CD4-positive, alpha-beta memory T cell (primary cell): ENCODE measurements around the gene MAN2B1. TPM values are rescaled to one million over a fixed set of nuclear protein-coding genes. Genes with fewer than 3 reads are reported as not detected.
"Not testable (repeated sequence)": the region's sequence is repeated elsewhere in the genome, so short reads cannot be mapped to it uniquely, and the experiment has no call there.

Experiments
- CTCF ChIA-PET: fragments of 350-600 bp; sonication (Branson Sonifier 250); formaldehyde crosslinking; loops from one replicate; lab custom pipeline; 2021; ENCODE audit warnings: inconsistent platforms; ENCODE audit not compliant: partially characterized antibody; lab: Charles Lee
- POLR2A ChIA-PET: fragments of 350-600 bp; sonication (Branson Sonifier 250); formaldehyde crosslinking; loops from one replicate; lab custom pipeline; 2021; ENCODE audit not compliant: partially characterized antibody; lab: Charles Lee
- DNase-seq, 5 donors: peaks; one replicate each; pipeline versions ENCODE4 v3.0.0 to v3.0.0-alpha.2; 2020 to 2022; ENCODE audit warnings: mixed read lengths in 1 of 5
- H3K27ac ChIP-seq: one replicate; pipeline ENCODE4 v1.7.0; 2013; ENCODE audit warnings: low read depth, low read length
- H3K27me3 ChIP-seq: 2 replicates; pipeline ENCODE4 v1.7.0; 2013; ENCODE audit warnings: mild to moderate bottlenecking, low read length, moderate library complexity; ENCODE audit not compliant: insufficient read depth
- H3K36me3 ChIP-seq: 2 replicates; pipeline ENCODE4 v1.7.0; 2013; ENCODE audit warnings: mild to moderate bottlenecking, low read length, moderate library complexity; ENCODE audit not compliant: insufficient read depth
- H3K4me1 ChIP-seq: 2 replicates; pipeline ENCODE4 v1.7.0; 2013; ENCODE audit warnings: mild to moderate bottlenecking, low read length, moderate library complexity; ENCODE audit not compliant: insufficient read depth
- H3K4me3 ChIP-seq, 2 donors: one replicate each; pipeline ENCODE4 v1.7.0; 2013; ENCODE audit warnings: low read length in 2 of 2, mild to moderate bottlenecking in 1 of 2
- H3K9me3 ChIP-seq, 2 donors: one replicate each; pipeline ENCODE4 v1.7.0; 2013; ENCODE audit warnings: low read length in 2 of 2, control low read depth in 1 of 2; ENCODE audit not compliant: control insufficient read depth in 1 of 2
- H3K27ac Mint-ChIP-seq, 7 donors: one replicate each; pipeline ENCODE4 v1.8.0; 2020 to 2021; ENCODE audit warnings: mixed read lengths in 7 of 7, mild to moderate bottlenecking in 6 of 7, inconsistent platforms in 3 of 7, moderate library complexity in 3 of 7
- H3K27me3 Mint-ChIP-seq, 2 donors: one replicate each; pipeline ENCODE4 v1.8.0; 2020 to 2021; ENCODE audit warnings: mixed read lengths in 2 of 2
- H3K36me3 Mint-ChIP-seq, 2 donors: one replicate each; pipeline ENCODE4 v1.8.0; 2020 to 2021; ENCODE audit warnings: mixed read lengths in 2 of 2, inconsistent platforms in 1 of 2, mild to moderate bottlenecking in 1 of 2
- H3K4me1 Mint-ChIP-seq, 4 donors: one replicate each; pipeline ENCODE4 v1.8.0; 2020 to 2021; ENCODE audit warnings: mixed read lengths in 4 of 4, mild to moderate bottlenecking in 1 of 4
- H3K4me3 Mint-ChIP-seq, 8 donors: one replicate each; pipeline ENCODE4 v1.8.0; 2020 to 2021; ENCODE audit warnings: mixed read lengths in 8 of 8, mild to moderate bottlenecking in 7 of 8, moderate library complexity in 6 of 8, inconsistent platforms in 3 of 8
- H3K9me3 Mint-ChIP-seq, 8 donors: one replicate each; pipeline ENCODE4 v1.8.0; 2020 to 2021; ENCODE audit warnings: mixed read lengths in 8 of 8, mild to moderate bottlenecking in 5 of 8, inconsistent platforms in 3 of 8, moderate library complexity in 1 of 8
- intact Hi-C: fragments of 100-400 bp; cut with micrococcal nuclease; formaldehyde crosslinking; loops from one replicate; pipeline ENCODE4 v1.15.1; 2023
- polyA plus RNA-seq, 2 donors: library from polyadenylated mRNA; unstranded; fragments of 300-500 nt; fragmentation: Illumina TruSeq; gene quantifications; one replicate each; pipeline ENCODE4 v1.2.3, GENCODE V29; 2021
- total RNA-seq, 2 experiments: library from RNA; stranded (reverse); gene quantifications; one replicate each; pipeline ENCODE4 v1.2.3, GENCODE V29; 2021

Gene MAN2B1
- total and polyA plus RNA-seq, 4 experiments from 2014 or later = 45.0 to 141 (median 106) TPM

DNA sequence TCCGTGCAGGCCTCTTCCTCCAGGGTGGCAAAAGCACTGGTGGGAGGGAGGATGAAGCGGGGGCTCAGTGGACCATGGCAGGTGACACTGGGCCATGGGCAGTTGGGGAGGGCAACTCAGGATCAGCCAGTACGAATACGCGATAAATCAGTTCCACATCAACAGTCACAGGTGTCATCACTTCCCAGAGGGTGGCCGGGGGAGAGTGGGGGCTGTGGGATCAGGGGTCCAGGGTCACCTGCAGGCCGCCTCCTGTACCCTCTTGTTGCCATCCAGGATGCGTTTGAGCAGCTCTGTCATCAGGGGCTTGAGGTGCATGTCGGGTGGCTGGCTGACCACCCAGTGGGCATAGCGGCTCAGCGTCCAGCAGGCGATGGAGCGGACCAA lies 39.8 kb upstream of the MAN2B1 start:
- Histone ChIP-seq H3K9me3 (no peaks in the 10 kb centered on the region), H3K27ac (no peak overlapping the region), H3K36me3 (peaks cover 52% of the 10 kb centered on the region), H3K4me1 (no peaks in the 10 kb centered on the region), H3K4me3 (no peak overlapping the region), H3K27me3 (no peaks in the 10 kb centered on the region)
- intact Hi-C loops = no loop called here
- H3K36me3 Mint-ChIP-seq = peaks cover 28 to 62% of the 10 kb centered on the region in 2 donors
- ChIA-PET CTCF (no interaction called here), POLR2A (no interaction called here)
- no peak overlapping the region for H3K4me3 Mint-ChIP-seq
- H3K27me3 Mint-ChIP-seq = no peaks in the 10 kb centered on the region
- no peaks in the 10 kb centered on the region for H3K9me3 Mint-ChIP-seq
- no peak for DNase-seq
- H3K4me1 Mint-ChIP-seq = no peaks in the 10 kb centered on the region
- no peak overlapping the region for H3K27ac Mint-ChIP-seq

DNA sequence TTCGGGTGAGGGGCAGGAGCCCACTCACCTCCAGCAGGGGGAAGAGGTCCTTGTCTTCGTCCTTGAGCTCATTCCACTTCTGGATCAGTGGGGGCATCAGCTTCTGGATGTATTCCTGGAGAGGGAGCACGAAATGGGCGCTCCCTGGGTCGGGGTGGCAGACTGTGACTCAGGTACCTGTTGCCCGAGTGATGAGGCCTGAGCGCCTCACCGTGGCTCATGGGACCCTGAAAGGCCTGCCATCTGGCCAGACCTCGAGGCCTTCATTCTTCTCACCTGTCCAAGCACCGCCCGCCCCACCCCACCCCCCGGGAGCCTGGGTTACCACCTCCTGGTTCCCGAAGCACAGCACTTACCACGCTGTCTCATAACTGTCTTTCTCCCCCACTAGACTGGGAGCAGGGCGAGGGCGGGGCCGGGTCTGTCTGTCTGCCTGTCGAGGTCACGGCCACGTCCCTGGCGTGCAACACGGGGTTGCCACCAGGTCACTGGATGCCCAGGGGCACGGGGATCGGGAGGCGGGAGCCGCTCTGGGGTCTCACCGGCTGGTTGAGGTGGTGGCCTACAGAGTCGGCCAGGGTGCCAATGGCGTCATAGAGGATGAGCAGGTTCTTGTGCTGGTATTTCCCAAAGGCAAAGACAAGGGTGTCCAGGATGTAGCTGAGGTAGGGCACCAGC lies 39.3 kb upstream of the MAN2B1 start:
- no peaks in the 10 kb centered on the region for H3K4me1 ChIP-seq
- ChIA-PET CTCF (no interaction called here), POLR2A (no interaction called here)
- no peaks in the 10 kb centered on the region for H3K4me1 Mint-ChIP-seq
- no peaks in the 10 kb centered on the region for H3K27me3 Mint-ChIP-seq
- intact Hi-C loops = no loop called here
- no peak for DNase-seq
- H3K27me3 ChIP-seq = no peaks in the 10 kb centered on the region
- no peaks in the 10 kb centered on the region for H3K9me3 Mint-ChIP-seq
- peaks cover 49% of the 10 kb centered on the region for H3K36me3 ChIP-seq
- H3K4me3 Mint-ChIP-seq = no peak overlapping the region
- no peak overlapping the region for H3K27ac ChIP-seq
- H3K36me3 Mint-ChIP-seq = peaks cover 28 to 62% of the 10 kb centered on the region in 2 donors
- H3K27ac Mint-ChIP-seq = no peak overlapping the region
- H3K4me3 ChIP-seq = no peak overlapping the region
- H3K9me3 ChIP-seq = no peaks in the 10 kb centered on the region

DNA sequence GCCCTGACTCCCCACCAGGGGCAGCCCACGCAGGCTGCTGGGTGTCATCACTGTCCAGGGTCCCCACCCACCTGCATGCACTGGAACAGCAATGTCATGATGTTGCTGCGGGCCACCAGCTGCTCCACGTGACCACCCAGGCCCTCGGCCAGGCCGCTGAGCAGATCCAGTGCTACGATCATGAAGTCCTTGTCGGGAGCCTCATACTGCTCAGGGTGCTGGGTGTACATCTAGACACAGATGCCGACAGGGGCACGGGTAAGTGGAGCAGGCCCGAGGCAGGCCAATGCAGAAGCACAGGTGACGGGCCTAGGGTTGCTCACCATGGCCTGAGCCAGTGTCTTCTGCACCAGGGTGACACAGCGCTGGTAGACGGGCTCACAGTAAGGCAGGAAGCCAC lies 38.6 kb upstream of the MAN2B1 start:
- Histone ChIP-seq H3K4me3 (no peak overlapping the region), H3K4me1 (no peaks in the 10 kb centered on the region), H3K27me3 (no peaks in the 10 kb centered on the region), H3K9me3 (no peaks in the 10 kb centered on the region), H3K36me3 (peaks cover 43% of the 10 kb centered on the region), H3K27ac (no peak overlapping the region)
- CTCF ChIA-PET = no interaction called here
- POLR2A ChIA-PET = no interaction called here
- Mint-ChIP-seq H3K27me3 (no peaks in the 10 kb centered on the region), H3K4me1 (no peaks in the 10 kb centered on the region), H3K9me3 (no peaks in the 10 kb centered on the region), H3K4me3 (no peak overlapping the region), H3K27ac (peak overlapping the region in 1 of 7 donors; percentile 41), H3K36me3 (peaks cover 24 to 58% of the 10 kb centered on the region in 2 donors)
- DNase-seq = no peak
- intact Hi-C loops = no loop called here

DNA sequence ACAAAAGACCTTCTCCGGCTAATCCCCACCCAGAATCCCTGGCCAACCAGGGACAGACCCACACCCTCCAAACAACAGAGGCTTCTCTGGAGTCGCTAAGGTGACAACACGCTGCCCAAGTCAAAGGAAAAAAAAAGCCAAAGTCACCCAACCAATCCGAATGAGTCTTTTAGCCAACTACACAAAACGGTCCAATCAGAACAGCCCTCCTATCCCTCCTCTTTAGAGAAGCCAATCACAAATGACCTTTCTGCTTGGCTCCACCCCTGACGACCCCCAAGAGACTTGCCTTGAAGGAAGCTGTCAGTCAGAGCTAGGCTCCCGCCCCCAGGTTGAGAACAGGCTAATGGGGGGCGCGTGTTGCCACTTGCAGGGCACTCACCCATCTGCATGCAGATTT lies 36.5 kb upstream of the MAN2B1 start:
- Mint-ChIP-seq H3K9me3 (no peaks in the 10 kb centered on the region), H3K4me1 (peaks cover 0 to 3% (median 2%) of the 10 kb centered on the region in 4 donors), H3K27ac (no peak overlapping the region), H3K27me3 (no peaks in the 10 kb centered on the region), H3K4me3 (no peak overlapping the region), H3K36me3 (peaks cover 23 to 54% of the 10 kb centered on the region in 2 donors)
- intact Hi-C loops = no loop called here
- CTCF ChIA-PET = no interaction called here
- no peak for DNase-seq
- Histone ChIP-seq H3K27me3 (no peaks in the 10 kb centered on the region), H3K4me1 (no peaks in the 10 kb centered on the region), H3K36me3 (peaks cover 34% of the 10 kb centered on the region), H3K4me3 (no peak overlapping the region), H3K27ac (no peak overlapping the region), H3K9me3 (no peaks in the 10 kb centered on the region)
- POLR2A ChIA-PET = no interaction called here

DNA sequence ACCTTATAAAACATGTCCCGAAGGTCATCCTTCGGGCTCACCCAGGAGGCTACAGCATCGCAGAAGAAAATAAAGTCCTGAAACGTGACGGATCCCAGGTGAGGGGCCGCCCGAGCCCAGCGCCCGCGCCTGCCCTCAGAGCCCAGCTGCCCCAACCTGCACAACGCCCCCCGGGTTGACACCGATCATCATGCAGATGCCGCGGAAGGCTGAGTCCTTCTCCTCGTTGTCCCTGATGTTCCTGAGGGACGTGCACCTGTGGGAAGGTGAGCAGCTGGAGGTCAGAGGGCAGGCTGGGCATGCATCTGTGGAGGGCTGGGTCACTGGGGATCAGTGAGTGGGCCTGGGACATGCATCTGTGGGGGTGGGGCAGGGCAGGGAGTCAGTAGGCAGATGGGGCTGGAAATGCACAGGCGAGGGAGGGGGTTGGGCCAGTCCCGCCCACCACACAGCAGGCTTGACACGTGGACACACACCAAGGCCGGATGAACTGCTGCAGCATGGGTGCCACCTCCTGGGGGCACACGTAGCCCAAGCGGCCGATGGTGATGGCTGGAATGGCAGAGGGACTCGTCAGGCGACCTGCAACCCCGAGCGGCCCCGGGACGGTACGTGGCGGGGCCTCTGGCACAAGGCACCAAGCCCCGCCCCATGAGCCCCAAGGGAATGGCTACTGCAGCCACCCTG lies 35.2 kb upstream of the MAN2B1 start:
- peaks cover 2 to 7% (median 5%) of the 10 kb centered on the region in 4 donors for H3K4me1 Mint-ChIP-seq
- H3K9me3 ChIP-seq = no peaks in the 10 kb centered on the region
- H3K27ac Mint-ChIP-seq = peak overlapping the region in 1 of 7 donors; percentile 53
- H3K27ac ChIP-seq = no peak overlapping the region
- peaks cover 23 to 53% of the 10 kb centered on the region in 2 donors for H3K36me3 Mint-ChIP-seq
- H3K4me3 Mint-ChIP-seq = no peak overlapping the region
- no peaks in the 10 kb centered on the region for H3K27me3 ChIP-seq
- POLR2A ChIA-PET = interaction anchor here (0.6 kb wide), 1 partner anchor 69 kb away, joined by 3 read pairs; no protein-coding TSS in a partner anchor
- DNase-seq = no peak
- H3K36me3 ChIP-seq = peaks cover 34% of the 10 kb centered on the region
- H3K9me3 Mint-ChIP-seq = no peaks in the 10 kb centered on the region
- CTCF ChIA-PET = no interaction called here
- H3K4me1 ChIP-seq = peaks cover 5% of the 10 kb centered on the region
- H3K27me3 Mint-ChIP-seq = no peaks in the 10 kb centered on the region
- intact Hi-C loops = no loop called here
- no peak overlapping the region for H3K4me3 ChIP-seq

- Mint-ChIP-seq H3K27ac (peak overlapping the region; percentile 22 to 91 (median 57)), H3K4me1 (peaks cover 4 to 17% (median 10%) of the 10 kb centered on the region in 4 donors), H3K4me3 (peak overlapping the region; percentile 14 to 82 (median 72)), H3K9me3 (peaks cover 0 to 2% (median 0%) of the 10 kb centered on the region in 8 donors), H3K36me3 (peaks cover 3 to 29% of the 10 kb centered on the region in 2 donors), H3K27me3 (no peaks in the 10 kb centered on the region)
- Histone ChIP-seq H3K27ac (no peak overlapping the region), H3K4me3 (no peak overlapping the region), H3K4me1 (peaks cover 17% of the 10 kb centered on the region), H3K27me3 (no peaks in the 10 kb centered on the region), H3K9me3 (no peaks in the 10 kb centered on the region), H3K36me3 (peaks cover 8% of the 10 kb centered on the region)
- ChIA-PET CTCF (interaction anchor here (1.2 kb wide), 1 partner anchor 16 kb away, joined by 4 read pairs; no protein-coding TSS in a partner anchor), POLR2A (interaction anchor here (3.4 to 4.4 kb wide), 2 partner anchors 17 to 23 kb away, joined by 24 to 26 read pairs; partner anchors contain the start of gene DHPS)
- intact Hi-C loops = no loop called here
- no peak for DNase-seq
These were observed 31.6 kb upstream of the MAN2B1 start for GRCh38 chr19:12698138-12698537.

DNA sequence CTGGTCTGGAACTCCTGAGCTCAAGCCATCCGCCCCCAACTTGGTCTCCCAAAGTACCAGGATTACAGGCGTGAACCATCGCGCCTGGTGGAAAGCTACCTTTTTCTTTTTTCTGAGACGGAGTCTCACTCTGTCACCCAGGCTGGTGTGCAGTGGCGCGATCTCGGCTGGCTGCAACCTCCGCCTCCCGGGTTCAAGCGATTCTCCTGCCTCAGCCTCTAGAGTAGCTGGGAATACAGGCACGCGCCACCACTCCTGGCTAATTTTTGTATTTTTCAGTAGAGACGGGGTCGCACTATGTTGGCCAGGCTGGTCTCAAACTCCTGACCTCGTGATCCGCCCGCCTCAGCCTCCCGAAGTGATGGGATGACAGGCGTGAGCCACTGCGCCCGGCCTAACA lies 30.9 kb upstream of the MAN2B1 start:
- intact Hi-C loops = not testable (repeated sequence)

More for the DNA sequence above, 30.9 kb upstream of the MAN2B1 start:
- H3K27ac ChIP-seq, H3K27me3 Mint-ChIP-seq, H3K36me3 ChIP-seq, H3K9me3 Mint-ChIP-seq, DNase-seq, H3K27me3 ChIP-seq, H3K9me3 ChIP-seq, H3K4me3 ChIP-seq: not testable (repeated sequence)
- peaks cover 4 to 17% (median 10%) of the 10 kb centered on the region in 4 donors for H3K4me1 Mint-ChIP-seq
- ChIA-PET CTCF (interaction anchor here (1.4 to 1.5 kb wide), 2 partner anchors 26 to 58 kb away, joined by 4 to 5 read pairs; no protein-coding TSS in a partner anchor), POLR2A (interaction anchor here (1.0 to 4.4 kb wide), 7 partner anchors 16 to 150 kb away, joined by 3 to 34 read pairs (median 12); partner anchors contain the start of genes DHPS, GET3, JUNB and RNASEH2A)
- H3K4me3 Mint-ChIP-seq = peak overlapping the region in 5 of 8 donors; percentile 31 to 52 (median 46)
- H3K36me3 Mint-ChIP-seq = peaks cover 0 to 25% of the 10 kb centered on the region in 2 donors
- peak overlapping the region in 3 of 7 donors; percentile 13 to 98 (median 41) for H3K27ac Mint-ChIP-seq
- H3K4me1 ChIP-seq = peaks cover 17% of the 10 kb centered on the region
